Type B pancreatic cell (in vitro differentiated cells): ENCODE measurements around the gene CDK16. TPM values are rescaled to one million over a fixed set of nuclear protein-coding genes. Genes with fewer than 3 reads are reported as not detected.

Experiments
- DNase-seq: peaks from one replicate; pipeline ENCODE4 v3.0.0; 2021; ENCODE audit warnings: mixed read lengths; ENCODE audit not compliant: unreplicated experiment; ENCODE audit errors: extremely low spot score
- H3K27ac Mint-ChIP-seq: 2 replicates; pipeline ENCODE4 v1.8.0; 2021; ENCODE audit warnings: mild to moderate bottlenecking, mixed read lengths
- H3K27me3 Mint-ChIP-seq: 2 replicates; pipeline ENCODE4 v1.8.0; 2021; ENCODE audit warnings: mixed read lengths
- H3K36me3 Mint-ChIP-seq: 2 replicates; pipeline ENCODE4 v1.8.0; 2021; ENCODE audit warnings: mixed read lengths
- H3K4me1 Mint-ChIP-seq: one replicate; pipeline ENCODE4 v1.8.0; 2021; ENCODE audit warnings: mixed read lengths; ENCODE audit not compliant: unreplicated experiment
- H3K4me3 Mint-ChIP-seq: 2 replicates; pipeline ENCODE4 v1.8.0; 2021; ENCODE audit warnings: mild to moderate bottlenecking, mixed read lengths
- H3K9me3 Mint-ChIP-seq: 2 replicates; pipeline ENCODE4 v1.8.0; 2021; ENCODE audit warnings: mixed read lengths
- total RNA-seq: library from RNA; stranded (reverse); gene quantifications from 2 replicates; pipeline ENCODE4 v1.2.1, GENCODE V29; 2021; ENCODE audit warnings: low replicate concordance
- TF ChIP-seq, protein P1 (sequence below): fragments of 200-600 bp; sonication (generic); conservative IDR thresholded peaks from 2 replicates; pipeline ENCODE4 v1.5.0; 2021; ENCODE audit warnings: antibody characterized with exemption, mild to moderate bottlenecking

Gene CDK16
- total RNA-seq, 1 donor from 2014 or later: 234 TPM

- no peaks in the 10 kb centered on the region for H3K9me3 Mint-ChIP-seq
- H3K27ac Mint-ChIP-seq: no peak overlapping the region
- no peak overlapping the region for H3K4me3 Mint-ChIP-seq
- H3K4me1 Mint-ChIP-seq: no peaks in the 10 kb centered on the region
- TF ChIP-seq, protein P1, sequence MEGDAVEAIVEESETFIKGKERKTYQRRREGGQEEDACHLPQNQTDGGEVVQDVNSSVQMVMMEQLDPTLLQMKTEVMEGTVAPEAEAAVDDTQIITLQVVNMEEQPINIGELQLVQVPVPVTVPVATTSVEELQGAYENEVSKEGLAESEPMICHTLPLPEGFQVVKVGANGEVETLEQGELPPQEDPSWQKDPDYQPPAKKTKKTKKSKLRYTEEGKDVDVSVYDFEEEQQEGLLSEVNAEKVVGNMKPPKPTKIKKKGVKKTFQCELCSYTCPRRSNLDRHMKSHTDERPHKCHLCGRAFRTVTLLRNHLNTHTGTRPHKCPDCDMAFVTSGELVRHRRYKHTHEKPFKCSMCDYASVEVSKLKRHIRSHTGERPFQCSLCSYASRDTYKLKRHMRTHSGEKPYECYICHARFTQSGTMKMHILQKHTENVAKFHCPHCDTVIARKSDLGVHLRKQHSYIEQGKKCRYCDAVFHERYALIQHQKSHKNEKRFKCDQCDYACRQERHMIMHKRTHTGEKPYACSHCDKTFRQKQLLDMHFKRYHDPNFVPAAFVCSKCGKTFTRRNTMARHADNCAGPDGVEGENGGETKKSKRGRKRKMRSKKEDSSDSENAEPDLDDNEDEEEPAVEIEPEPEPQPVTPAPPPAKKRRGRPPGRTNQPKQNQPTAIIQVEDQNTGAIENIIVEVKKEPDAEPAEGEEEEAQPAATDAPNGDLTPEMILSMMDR: no peak
- H3K27me3 Mint-ChIP-seq: no peaks in the 10 kb centered on the region
- DNase-seq: no peak
- peaks cover 52% of the 10 kb centered on the region for H3K36me3 Mint-ChIP-seq
These were observed 8.8 kb upstream of the CDK16 start for GRCh38 chrX:47209508-47210238.

- no peaks in the 10 kb centered on the region for H3K4me1 Mint-ChIP-seq
- H3K27ac Mint-ChIP-seq: no peak overlapping the region
- TF ChIP-seq, protein P1: no peak
- no peak for DNase-seq
- H3K9me3 Mint-ChIP-seq: no peaks in the 10 kb centered on the region
- H3K27me3 Mint-ChIP-seq: no peaks in the 10 kb centered on the region
- peaks cover 51% of the 10 kb centered on the region for H3K36me3 Mint-ChIP-seq
- no peak overlapping the region for H3K4me3 Mint-ChIP-seq
These were observed 7.6 kb upstream of the CDK16 start for GRCh38 chrX:47210661-47211425.

- Mint-ChIP-seq H3K9me3 (no peaks in the 10 kb centered on the region), H3K27me3 (no peaks in the 10 kb centered on the region), H3K4me1 (peaks cover 11% of the 10 kb centered on the region), H3K27ac (no peak overlapping the region), H3K36me3 (peaks cover 37% of the 10 kb centered on the region), H3K4me3 (no peak overlapping the region)
- TF ChIP-seq, protein P1: no peak
- no peak for DNase-seq
These were observed 5.8 kb upstream of the CDK16 start for GRCh38 chrX:47212381-47213293.

- Mint-ChIP-seq H3K36me3 (peaks cover 32% of the 10 kb centered on the region), H3K9me3 (no peaks in the 10 kb centered on the region), H3K27me3 (no peaks in the 10 kb centered on the region), H3K4me1 (peaks cover 13% of the 10 kb centered on the region), H3K27ac (peak overlapping the region; percentile 12), H3K4me3 (no peak overlapping the region)
- DNase-seq: no peak
- TF ChIP-seq, protein P1: no peak
These were observed 3.9 kb upstream of the CDK16 start for GRCh38 chrX:47214435-47215077.

- no peak for DNase-seq
- H3K27me3 Mint-ChIP-seq: no peaks in the 10 kb centered on the region
- H3K36me3 Mint-ChIP-seq: peaks cover 40% of the 10 kb centered on the region
- H3K4me3 Mint-ChIP-seq: no peak overlapping the region
- TF ChIP-seq, protein P1: no peak
- peaks cover 21% of the 10 kb centered on the region for H3K4me1 Mint-ChIP-seq
- H3K27ac Mint-ChIP-seq: peak overlapping the region; percentile 12
- no peaks in the 10 kb centered on the region for H3K9me3 Mint-ChIP-seq
These were observed 3.1 kb upstream of the CDK16 start for GRCh38 chrX:47215291-47215900.
